ENCODE data around the gene ANKRD6.

The ANKRD6 gene

DNA sequence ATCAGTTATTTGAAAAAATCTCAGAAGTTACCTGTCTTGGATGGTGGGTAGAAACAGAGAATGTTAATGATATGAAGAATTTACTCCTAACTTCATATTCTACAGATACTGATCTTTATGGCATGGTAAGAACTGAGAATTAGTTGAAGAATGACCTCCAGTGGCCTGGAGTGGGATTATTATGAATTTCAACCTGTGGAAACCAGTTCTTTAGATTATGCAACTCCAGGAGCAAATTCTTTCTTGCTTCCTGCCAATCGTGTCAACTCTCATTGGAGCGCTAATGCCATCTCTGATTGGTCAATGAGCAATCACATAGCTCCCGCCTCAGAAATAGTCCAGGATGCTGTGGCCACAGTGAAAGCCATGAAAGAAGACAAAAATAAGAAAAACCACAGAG, 165.0 kb downstream of the ANKRD6 start:
- TF ChIP-seq, protein P1, sequence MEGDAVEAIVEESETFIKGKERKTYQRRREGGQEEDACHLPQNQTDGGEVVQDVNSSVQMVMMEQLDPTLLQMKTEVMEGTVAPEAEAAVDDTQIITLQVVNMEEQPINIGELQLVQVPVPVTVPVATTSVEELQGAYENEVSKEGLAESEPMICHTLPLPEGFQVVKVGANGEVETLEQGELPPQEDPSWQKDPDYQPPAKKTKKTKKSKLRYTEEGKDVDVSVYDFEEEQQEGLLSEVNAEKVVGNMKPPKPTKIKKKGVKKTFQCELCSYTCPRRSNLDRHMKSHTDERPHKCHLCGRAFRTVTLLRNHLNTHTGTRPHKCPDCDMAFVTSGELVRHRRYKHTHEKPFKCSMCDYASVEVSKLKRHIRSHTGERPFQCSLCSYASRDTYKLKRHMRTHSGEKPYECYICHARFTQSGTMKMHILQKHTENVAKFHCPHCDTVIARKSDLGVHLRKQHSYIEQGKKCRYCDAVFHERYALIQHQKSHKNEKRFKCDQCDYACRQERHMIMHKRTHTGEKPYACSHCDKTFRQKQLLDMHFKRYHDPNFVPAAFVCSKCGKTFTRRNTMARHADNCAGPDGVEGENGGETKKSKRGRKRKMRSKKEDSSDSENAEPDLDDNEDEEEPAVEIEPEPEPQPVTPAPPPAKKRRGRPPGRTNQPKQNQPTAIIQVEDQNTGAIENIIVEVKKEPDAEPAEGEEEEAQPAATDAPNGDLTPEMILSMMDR (IDR thresholded peaks at IDR 0.05) = peak; percentile 35; the same call in 1 of the 2 replicates

DNA sequence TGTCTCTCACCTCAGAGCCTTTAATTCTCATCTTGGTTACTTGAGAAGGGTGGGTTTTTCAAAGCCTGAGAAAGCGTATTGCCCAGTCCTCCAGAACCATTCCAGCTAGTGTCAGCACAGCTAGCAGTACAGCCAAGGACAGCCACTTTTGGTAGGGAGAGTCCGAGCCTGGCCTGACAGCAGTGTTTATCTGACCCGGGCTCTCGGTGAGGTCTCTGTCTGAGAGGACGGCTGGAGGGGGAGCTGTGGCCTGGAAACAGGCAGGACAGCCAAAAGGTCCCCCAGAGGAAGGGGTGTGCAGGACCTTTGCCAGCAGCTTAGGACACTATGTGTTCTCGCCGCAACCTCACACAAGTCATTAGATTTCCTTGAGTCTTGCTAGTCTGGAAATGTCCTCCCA, 166.8 kb downstream of the ANKRD6 start:
- TF ChIP-seq, protein P1 (IDR thresholded peaks at IDR 0.05) = no peak

DNA sequence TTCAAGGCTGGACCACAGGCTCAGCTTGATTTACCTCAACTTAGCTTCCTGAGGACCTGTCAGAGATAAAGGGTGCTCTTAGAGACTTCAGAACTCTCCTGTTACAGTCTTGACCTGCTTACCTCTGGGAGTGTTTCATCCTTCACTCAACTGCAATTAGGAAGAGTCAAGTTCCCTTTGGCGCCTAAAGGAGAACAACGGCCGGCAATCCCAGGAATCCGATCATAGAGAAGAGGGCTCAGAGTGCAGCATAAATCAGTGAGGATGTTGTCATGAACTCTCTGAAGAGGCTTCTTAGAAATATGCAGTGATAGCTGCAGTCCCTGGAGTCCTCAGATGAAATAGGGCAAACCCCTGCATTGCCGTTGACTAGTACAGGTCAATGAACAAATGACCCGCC, 169.2 kb downstream of the ANKRD6 start:
- TF ChIP-seq, protein P1 (IDR thresholded peaks at IDR 0.05) = no peak

- TF ChIP-seq, protein P1 (IDR thresholded peaks at IDR 0.05) = no peak
Measured at GRCh38 chr6:89604653-89605052, 171.7 kb downstream of the ANKRD6 start.

DNA sequence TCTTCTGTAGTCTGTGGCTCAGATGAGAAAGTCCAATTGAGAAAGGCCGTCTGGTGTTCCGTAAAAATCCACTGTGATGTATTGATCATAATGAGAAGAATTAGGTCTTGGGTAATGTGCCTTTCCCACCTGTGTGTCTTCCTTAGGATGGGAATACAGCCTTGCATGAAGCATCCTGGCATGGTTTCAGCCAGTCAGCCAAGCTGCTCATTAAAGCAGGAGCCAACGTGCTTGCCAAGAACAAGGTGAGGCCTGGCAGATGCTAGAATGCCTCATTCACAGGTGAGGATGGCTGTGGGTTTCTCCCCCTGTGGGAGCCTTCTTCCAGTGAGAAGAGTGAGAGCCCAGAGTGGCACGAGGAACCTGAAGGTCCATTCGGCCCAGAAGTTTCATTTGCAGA, 172.9 kb downstream of the ANKRD6 start:
- TF ChIP-seq, protein P1 (IDR thresholded peaks at IDR 0.05) = no peak

DNA sequence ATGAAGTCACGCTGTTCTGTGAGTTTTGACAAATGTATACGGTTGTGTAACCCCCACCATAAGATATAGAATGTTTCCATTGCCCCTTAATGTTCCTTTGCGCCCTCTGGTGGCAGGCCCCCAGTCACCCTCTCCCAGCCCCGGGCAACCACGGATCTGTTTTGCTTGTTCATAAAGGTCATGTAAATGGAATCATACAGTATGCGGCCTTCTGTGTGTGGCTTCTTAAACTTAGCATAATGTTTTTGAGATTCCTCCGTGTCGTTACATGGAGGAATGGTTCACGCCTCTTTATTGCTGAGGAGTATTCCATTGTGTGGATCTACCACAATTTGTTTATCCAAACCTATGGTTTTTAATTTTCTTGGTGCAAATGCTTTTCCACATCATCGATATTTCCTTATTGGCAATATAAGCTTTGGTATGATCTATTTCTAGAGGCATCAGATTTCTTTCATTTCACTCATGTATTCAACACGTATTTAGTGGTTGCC, 177.2 kb downstream of the ANKRD6 start:
- TF ChIP-seq, protein P1 (IDR thresholded peaks at IDR 0.05) = peak; percentile 66

GRCh38 chr6:89611666-89612065, 178.7 kb downstream of the ANKRD6 start:
- TF ChIP-seq, protein P1 (IDR thresholded peaks at IDR 0.05) = no peak

DNA sequence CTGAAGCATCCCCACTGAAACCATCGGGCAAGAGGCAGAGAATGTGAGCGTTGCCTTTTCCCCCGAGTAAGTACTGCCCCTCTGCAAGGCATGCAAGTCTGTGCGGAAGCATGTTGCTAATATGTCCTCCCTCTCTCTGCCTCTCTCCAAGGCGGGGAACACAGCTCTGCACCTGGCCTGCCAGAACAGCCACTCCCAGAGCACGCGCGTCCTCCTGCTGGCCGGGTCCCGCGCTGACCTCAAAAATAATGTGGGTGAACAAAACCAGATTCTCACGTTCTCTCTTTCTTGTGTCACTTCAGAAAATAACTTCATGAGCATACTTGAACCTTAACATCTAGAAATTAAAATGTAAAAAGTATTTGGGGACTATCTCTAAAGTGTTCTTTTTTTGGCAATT, 179.2 kb downstream of the ANKRD6 start:
- TF ChIP-seq, protein P1 (IDR thresholded peaks at IDR 0.05) = no peak

Data from LNCAP (cell line).